SW480 (cell line): Measurements from ENCODE around the gene USP40.
"Not testable (repeated sequence)": the region's sequence is repeated elsewhere in the genome, so short reads cannot be mapped to it uniquely, and the experiment has no call there.

Experiments
- DNase-seq: peaks from one replicate; pipeline ENCODE4 v3.0.0-alpha.2; 2016; ENCODE audit warnings: low spot score

The USP40 gene

GRCh38 chr2:233566141-233566956, at the start of gene USP40:
Gene USP40 (minus strand): TSS chr2:233566782. CDS start chr2:233565554, 1,228 bp downstream.
- peak; percentile 90 for DNase-seq

GRCh38 chr2:233611284-233611683, 44.7 kb upstream of the USP40 start:
- DNase-seq, result no peak

GRCh38 chr2:233605680-233606079, 39.1 kb upstream of the USP40 start:
- no peak for DNase-seq

- no peak for DNase-seq
Measured at GRCh38 chr2:233604826-233605225, 38.2 kb upstream of the USP40 start.

GRCh38 chr2:233603520-233603919, 36.9 kb upstream of the USP40 start:
- DNase-seq, result no peak

GRCh38 chr2:233602076-233602475, 35.5 kb upstream of the USP40 start:
- no peak for DNase-seq

- no peak for DNase-seq
Measured at GRCh38 chr2:233600386-233600785, 33.8 kb upstream of the USP40 start.

- no peak for DNase-seq
Measured at GRCh38 chr2:233598952-233599351, 32.4 kb upstream of the USP40 start.

GRCh38 chr2:233597522-233597921, 30.9 kb upstream of the USP40 start:
- DNase-seq, result no peak

GRCh38 chr2:233593201-233593600, 26.6 kb upstream of the USP40 start:
- peak; percentile 80 for DNase-seq

GRCh38 chr2:233592706-233593105, 26.1 kb upstream of the USP40 start:
- not testable (repeated sequence) for DNase-seq

GRCh38 chr2:233588400-233588799, 21.8 kb upstream of the USP40 start:
- no peak for DNase-seq

GRCh38 chr2:233584210-233584609, 17.6 kb upstream of the USP40 start:
- no peak for DNase-seq

GRCh38 chr2:233583217-233583965, 16.8 kb upstream of the USP40 start:
- DNase-seq, result not testable (repeated sequence)

- DNase-seq, result not testable (repeated sequence)
Measured at GRCh38 chr2:233577341-233577740, 10.8 kb upstream of the USP40 start.

GRCh38 chr2:233572468-233572867, 5.9 kb upstream of the USP40 start:
- DNase-seq, result no peak

GRCh38 chr2:233571462-233571861, 4.9 kb upstream of the USP40 start:
- no peak for DNase-seq

- DNase-seq, result no peak
Measured at GRCh38 chr2:233571001-233571400, 4.4 kb upstream of the USP40 start.

- no peak for DNase-seq
Measured at GRCh38 chr2:233565685-233566140, 869 bp downstream of the USP40 start.

- no peak for DNase-seq
Measured at GRCh38 chr2:233563663-233564430, 2.7 kb downstream of the USP40 start.

GRCh38 chr2:233556881-233557736, 9.5 kb downstream of the USP40 start:
- peak; percentile 11 for DNase-seq
